Kidney (tissue), 14 donors: ENCODE measurements around the gene DNTT. TPM values are rescaled to one million over a fixed set of nuclear protein-coding genes. Genes with fewer than 3 reads are reported as not detected.

Source experiments
- DNase-seq, 5 donors: peaks; one replicate each; pipeline ENCODE4 v3.0.0-alpha.2; 2013 to 2020
- FAIRE-seq: peaks from 2 replicates; lab custom pipeline; 2012; peaks lifted over from hg19 to GRCh38; lab: Jason Lieb, UNC
- H3K27ac ChIP-seq, 2 donors: one replicate each; pipeline ENCODE4 v1.7.0; 2013; ENCODE audit warnings: low read depth in 2 of 2, low read length in 2 of 2, inconsistent platforms in 1 of 2
- H3K27me3 ChIP-seq: one replicate; pipeline ENCODE4 v1.7.1; 2013; ENCODE audit warnings: low read length, inconsistent platforms; ENCODE audit not compliant: control insufficient read depth, insufficient read depth
- H3K36me3 ChIP-seq, 3 donors: one replicate each; pipeline versions ENCODE4 v1.7.0 to v1.7.1; 2013; ENCODE audit warnings: low read length in 3 of 3, control low read depth in 1 of 3, inconsistent platforms in 1 of 3; ENCODE audit not compliant: insufficient read depth in 3 of 3, control insufficient read depth in 2 of 3
- H3K4me1 ChIP-seq, 3 donors: one replicate each; pipeline versions ENCODE4 v1.7.0 to v1.7.1; 2013; ENCODE audit warnings: low read length in 3 of 3, inconsistent platforms in 1 of 3, low read depth in 1 of 3; ENCODE audit not compliant: control insufficient read depth in 2 of 3, insufficient read depth in 2 of 3
- H3K4me3 ChIP-seq, 3 donors: one replicate each; pipeline versions ENCODE4 v1.7.0 to v1.8.1; 2013; ENCODE audit warnings: low read length in 3 of 3, control low read depth in 1 of 3, inconsistent platforms in 1 of 3
- H3K9ac ChIP-seq, 3 donors: one replicate each; pipeline versions ENCODE4 v1.7.0 to v1.7.1; 2013; ENCODE audit warnings: low read length in 3 of 3, control low read depth in 1 of 3, inconsistent platforms in 1 of 3
- H3K9me3 ChIP-seq, 3 donors: one replicate each; pipeline versions ENCODE4 v1.7.0 to v1.7.1; 2013; ENCODE audit warnings: low read length in 3 of 3, control low read depth in 1 of 3, inconsistent platforms in 1 of 3; ENCODE audit not compliant: control insufficient read depth in 2 of 3, insufficient read depth in 1 of 3
- intact Hi-C: fragments of 100-400 bp; cut with DNase I; formaldehyde crosslinking; loops from one replicate; pipeline ENCODE4 v1.11.1; 2022
- polyA plus RNA-seq: library from polyadenylated mRNA; stranded (reverse); fragments of 350-450 nt; fragmentation: Illumina TruSeq; extraction: RNeasy Lipid Tissue Mini Kit (QIAGEN cat#74804); gene quantifications from one replicate; pipeline ENCODE4 v1.2.3, GENCODE V29; 2014; ENCODE audit warnings: low read depth, low replicate concordance; ENCODE audit not compliant: insufficient read depth
- total RNA-seq: library from RNA; stranded (reverse); fragmentation: NEBNext Ultra II Directional; extraction: Animal tissue kit (Norgen Biotek cat#: 25700); gene quantifications from one replicate; pipeline ENCODE4 v1.2.1, GENCODE V29; 2021
- TF ChIP-seq, protein P1 (sequence below): IDR thresholded peaks from 3 replicates; pipeline ENCODE4 v1.5.1; 2012; ENCODE audit warnings: mild to moderate bottlenecking, moderate library complexity, borderline replicate concordance; ENCODE audit not compliant: insufficient read depth; ENCODE audit errors: extremely low read depth
- donor health status: control.
- donor health status: control.
- donor health status: control.
- donor health status: control.
- donor health status: control.
- donor health status: DM: yes; HTN: yes; CAD: no.
- donor health status: Normal renal cell carcinoma (clear cell type).

The DNTT gene
- total and polyA plus RNA-seq, 2 donors from 2014 or later = not detected

DNA sequence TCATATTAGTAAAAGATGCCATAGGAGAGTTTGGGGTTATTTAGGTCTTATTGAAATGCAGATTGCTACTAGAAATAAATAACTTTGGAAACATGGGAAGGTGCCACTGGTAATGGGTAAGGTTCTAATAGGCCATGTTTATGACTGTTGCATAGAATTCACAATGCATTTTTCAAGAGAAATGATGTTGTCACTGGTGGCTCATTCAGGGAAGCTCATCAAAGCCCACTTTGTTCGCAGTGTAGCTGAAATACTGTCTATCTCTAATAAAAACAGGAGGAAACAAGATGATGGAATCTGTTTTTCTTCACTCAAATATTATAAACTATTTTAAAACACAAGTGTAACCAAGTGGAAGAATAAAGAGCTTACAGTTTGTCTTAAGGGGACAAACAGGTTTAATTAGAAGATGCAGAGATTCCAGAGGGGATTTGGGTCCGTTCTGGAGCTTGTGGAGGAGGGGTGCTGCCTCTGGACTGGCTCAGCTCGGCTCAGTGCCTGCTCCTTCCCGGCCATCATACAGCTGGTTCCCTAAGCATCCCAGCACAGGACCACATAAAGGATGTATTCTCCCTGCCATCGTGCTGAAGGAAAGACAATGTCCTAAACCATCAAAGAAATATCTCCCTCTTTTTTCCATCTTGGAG, 34.2 kb downstream of the DNTT start:
- Histone ChIP-seq H3K4me1 (no peaks in the 10 kb centered on the region), H3K4me3 (no peak overlapping the region), H3K9me3 (no peaks in the 10 kb centered on the region), H3K9ac (no peak overlapping the region), H3K27me3 (no peaks in the 10 kb centered on the region), H3K36me3 (no peaks in the 10 kb centered on the region), H3K27ac (no peak overlapping the region)
- TF ChIP-seq, protein P1, sequence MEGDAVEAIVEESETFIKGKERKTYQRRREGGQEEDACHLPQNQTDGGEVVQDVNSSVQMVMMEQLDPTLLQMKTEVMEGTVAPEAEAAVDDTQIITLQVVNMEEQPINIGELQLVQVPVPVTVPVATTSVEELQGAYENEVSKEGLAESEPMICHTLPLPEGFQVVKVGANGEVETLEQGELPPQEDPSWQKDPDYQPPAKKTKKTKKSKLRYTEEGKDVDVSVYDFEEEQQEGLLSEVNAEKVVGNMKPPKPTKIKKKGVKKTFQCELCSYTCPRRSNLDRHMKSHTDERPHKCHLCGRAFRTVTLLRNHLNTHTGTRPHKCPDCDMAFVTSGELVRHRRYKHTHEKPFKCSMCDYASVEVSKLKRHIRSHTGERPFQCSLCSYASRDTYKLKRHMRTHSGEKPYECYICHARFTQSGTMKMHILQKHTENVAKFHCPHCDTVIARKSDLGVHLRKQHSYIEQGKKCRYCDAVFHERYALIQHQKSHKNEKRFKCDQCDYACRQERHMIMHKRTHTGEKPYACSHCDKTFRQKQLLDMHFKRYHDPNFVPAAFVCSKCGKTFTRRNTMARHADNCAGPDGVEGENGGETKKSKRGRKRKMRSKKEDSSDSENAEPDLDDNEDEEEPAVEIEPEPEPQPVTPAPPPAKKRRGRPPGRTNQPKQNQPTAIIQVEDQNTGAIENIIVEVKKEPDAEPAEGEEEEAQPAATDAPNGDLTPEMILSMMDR = no peak
- FAIRE-seq (no peak), DNase-seq (no peak)
- intact Hi-C loops = no loop called here

- FAIRE-seq (no peak), DNase-seq (no peak)
- no peaks in the 10 kb centered on the region for H3K27me3 ChIP-seq
- H3K36me3 ChIP-seq = no peaks in the 10 kb centered on the region
- no peak overlapping the region for H3K27ac ChIP-seq
- no peak overlapping the region for H3K9ac ChIP-seq
- no peaks in the 10 kb centered on the region for H3K9me3 ChIP-seq
- intact Hi-C loops = no loop called here
- no peak overlapping the region for H3K4me3 ChIP-seq
- TF ChIP-seq, protein P1 = no peak
- H3K4me1 ChIP-seq = no peaks in the 10 kb centered on the region
These were observed 35.1 kb downstream of the DNTT start for GRCh38 chr10:96339383-96339782.

DNA sequence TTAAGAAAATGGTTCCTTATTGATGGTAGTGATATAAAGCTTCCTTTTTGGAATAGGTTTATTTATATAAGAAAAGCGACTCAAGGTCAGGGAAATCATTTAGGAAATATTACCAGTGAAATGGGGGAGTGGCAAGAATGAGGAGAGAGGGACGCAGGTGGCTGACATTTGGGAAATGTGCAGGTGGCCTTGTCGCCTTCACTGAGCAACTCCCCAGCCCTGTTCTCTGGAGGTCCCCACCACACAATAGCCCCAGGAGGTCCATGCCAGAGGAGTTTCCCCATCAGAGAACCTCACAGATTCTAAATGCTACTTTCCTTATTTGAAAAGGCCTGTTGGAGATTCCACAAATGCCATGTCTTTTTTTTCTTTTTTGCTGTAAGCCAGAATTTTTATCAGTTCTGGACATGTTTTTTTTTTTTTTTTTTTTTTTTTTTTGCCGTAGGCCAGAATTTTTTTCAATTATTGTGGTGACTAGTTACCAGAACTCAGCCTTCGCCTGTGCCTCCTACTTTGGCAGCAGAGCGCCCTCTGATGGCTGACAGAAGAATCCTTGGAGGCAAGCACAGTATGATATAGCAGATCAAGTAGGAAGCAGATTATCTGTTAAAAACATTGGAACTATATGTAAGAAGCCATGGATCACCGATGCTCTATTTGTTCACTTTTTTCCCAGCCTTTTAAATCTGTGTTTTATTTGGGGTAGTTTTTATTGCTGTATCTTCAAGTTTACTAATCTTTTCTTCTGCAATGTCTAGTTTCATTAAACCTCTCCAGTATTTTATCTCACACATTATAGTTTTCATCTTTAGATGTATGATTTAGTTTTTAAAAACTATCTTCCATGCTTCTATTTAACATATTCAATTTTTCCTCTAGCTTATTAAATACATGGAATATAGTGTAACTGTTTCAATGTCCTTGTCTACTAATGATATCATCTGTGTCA, 36.0 kb downstream of the DNTT start:
- Histone ChIP-seq H3K9me3 (peaks cover 0 to under 1% (median 0%) of the 10 kb centered on the region in 3 donors), H3K4me3 (no peak overlapping the region), H3K27me3 (no peaks in the 10 kb centered on the region), H3K36me3 (no peaks in the 10 kb centered on the region), H3K9ac (no peak overlapping the region), H3K27ac (no peak overlapping the region), H3K4me1 (no peaks in the 10 kb centered on the region)
- peak; percentile 54 to 86 (median 71) for DNase-seq
- TF ChIP-seq, protein P1 = peak; percentile 61
- intact Hi-C loops = no loop called here
- FAIRE-seq = peak; percentile 41
